Natural killer cell (primary cell): ENCODE measurements around the gene DDB1. TPM values are rescaled to one million over a fixed set of nuclear protein-coding genes. Genes with fewer than 3 reads are reported as not detected.

Experiments
- ATAC-seq, 3 donors: fragments of 150-1000 bp in 2 of 3; fragments of 200-7000 bp in 1 of 3; cut with Tn5 transposase; 1 replicate in 1 of 3; 2 replicates in 2 of 3; pipeline ENCODE4 v1.10.0; 2021; ENCODE audit warnings: mild to moderate bottlenecking in 2 of 3, moderate library complexity in 2 of 3
- DNase-seq, 2 donors: peaks; one replicate each; pipeline versions ENCODE4 v3.0.0 to v3.0.0-alpha.2; 2013 to 2021; ENCODE audit warnings: mixed read lengths in 1 of 2
- H3K27ac ChIP-seq: one replicate; pipeline ENCODE4 v1.5.1; 2013; ENCODE audit warnings: mild to moderate bottlenecking, low read length
- H3K27me3 ChIP-seq: one replicate; pipeline ENCODE4 v1.6.1; 2013; ENCODE audit warnings: low read length; ENCODE audit not compliant: control insufficient read depth, insufficient read depth
- H3K36me3 ChIP-seq: one replicate; pipeline ENCODE4 v1.6.1; 2013; ENCODE audit warnings: low read length; ENCODE audit not compliant: control insufficient read depth, insufficient read depth
- H3K4me1 ChIP-seq: one replicate; pipeline ENCODE4 v1.6.1; 2013; ENCODE audit warnings: low read length; ENCODE audit not compliant: control insufficient read depth, insufficient read depth
- H3K4me3 ChIP-seq: one replicate; pipeline ENCODE4 v1.5.1; 2013; ENCODE audit warnings: low read length
- H3K9me3 ChIP-seq: one replicate; pipeline ENCODE4 v1.6.1; 2013; ENCODE audit warnings: low read length; ENCODE audit not compliant: control insufficient read depth, insufficient read depth
- H3K27ac Mint-ChIP-seq, 2 donors: one replicate each; pipeline ENCODE4 v1.8.0; 2022; ENCODE audit warnings: mild to moderate bottlenecking in 2 of 2, mixed read lengths in 2 of 2, moderate library complexity in 1 of 2
- H3K27me3 Mint-ChIP-seq, 2 donors: one replicate each; pipeline ENCODE4 v1.8.0; 2022; ENCODE audit warnings: low read depth in 2 of 2, mixed read lengths in 2 of 2
- H3K36me3 Mint-ChIP-seq: one replicate; pipeline ENCODE4 v1.8.0; 2022; ENCODE audit warnings: mixed read lengths
- H3K4me1 Mint-ChIP-seq, 2 donors: one replicate each; pipeline ENCODE4 v1.8.0; 2022; ENCODE audit warnings: mixed read lengths in 2 of 2
- H3K4me3 Mint-ChIP-seq: one replicate; pipeline ENCODE4 v1.8.0; 2022; ENCODE audit warnings: mild to moderate bottlenecking, moderate library complexity, mixed read lengths
- H3K9me3 Mint-ChIP-seq, 2 donors: one replicate each; pipeline ENCODE4 v1.8.0; 2022; ENCODE audit warnings: mixed read lengths in 2 of 2
- CTCF ChIP-seq: fragments of 200-600 bp; IDR thresholded peaks from one replicate; pipeline ENCODE4 v1.8.0; 2022; ENCODE audit warnings: antibody characterized with exemption
- WGBS: methylation state at CpG from one replicate; pipeline ENCODE4 v1.1.7; 2013; ENCODE audit warnings: missing lambda C conversion rate; ENCODE audit not compliant: insufficient coverage; 5-methylcytosine and 5-hydroxymethylcytosine counted together
- intact Hi-C: fragments of 100-400 bp; cut with micrococcal nuclease; formaldehyde crosslinking; loops from one replicate; pipeline ENCODE4 v1.14.2; 2022
- total RNA-seq, 4 donors: library from RNA; stranded (reverse); fragments of 120-200 nt in 1 of 4; gene quantifications; one replicate each; pipeline versions ENCODE4 v1.2.3 to v1.2.4, GENCODE V29; 2013 to 2022

DDB1 gene
- total RNA-seq, 3 donors from 2014 or later (not counting 1 experiment from before 2014, with no cell fraction given): 170 to 233 (median 229) TPM

GRCh38 chr11:61264795-61265194 is 68.1 kb downstream of the DDB1 start:
- H3K4me3 Mint-ChIP-seq: no peak overlapping the region
- intact Hi-C loops: no loop called here
- H3K9me3 Mint-ChIP-seq: no peaks in the 10 kb centered on the region
- no peaks in the 10 kb centered on the region for H3K27me3 ChIP-seq
- TF ChIP-seq CTCF: no peak
- no peak overlapping the region for H3K27ac Mint-ChIP-seq
- H3K36me3 Mint-ChIP-seq: no peaks in the 10 kb centered on the region
- H3K4me1 ChIP-seq: no peaks in the 10 kb centered on the region
- no peaks in the 10 kb centered on the region for H3K4me1 Mint-ChIP-seq
- no peak overlapping the region for H3K27ac ChIP-seq
- no peaks in the 10 kb centered on the region for H3K36me3 ChIP-seq
- H3K9me3 ChIP-seq: no peaks in the 10 kb centered on the region
- DNase-seq (no peak), ATAC-seq (no peak)
- WGBS: 94% methylated on average over 14 of the region's 14 CpGs
- peaks cover 0 to 2% of the 10 kb centered on the region in 2 donors for H3K27me3 Mint-ChIP-seq
- H3K4me3 ChIP-seq: no peak overlapping the region

- no peak overlapping the region for H3K27ac ChIP-seq
- H3K36me3 ChIP-seq: no peaks in the 10 kb centered on the region
- H3K9me3 ChIP-seq: no peaks in the 10 kb centered on the region
- DNase-seq (no peak), ATAC-seq (no peak)
- H3K4me3 Mint-ChIP-seq: no peak overlapping the region
- H3K27ac Mint-ChIP-seq: no peak overlapping the region
- no peaks in the 10 kb centered on the region for H3K27me3 ChIP-seq
- WGBS: 96% methylated on average over 5 of the region's 6 CpGs
- H3K4me1 Mint-ChIP-seq: no peaks in the 10 kb centered on the region
- intact Hi-C loops: no loop called here
- H3K4me1 ChIP-seq: no peaks in the 10 kb centered on the region
- peaks cover 0 to 2% of the 10 kb centered on the region in 2 donors for H3K27me3 Mint-ChIP-seq
- no peak overlapping the region for H3K4me3 ChIP-seq
- no peaks in the 10 kb centered on the region for H3K36me3 Mint-ChIP-seq
- no peaks in the 10 kb centered on the region for H3K9me3 Mint-ChIP-seq
- no peak for TF ChIP-seq CTCF
Measured at GRCh38 chr11:61264371-61264770, 68.5 kb downstream of the DDB1 start.

- H3K27ac Mint-ChIP-seq: no peak overlapping the region
- no peaks in the 10 kb centered on the region for H3K4me1 ChIP-seq
- H3K9me3 Mint-ChIP-seq: no peaks in the 10 kb centered on the region
- H3K36me3 Mint-ChIP-seq: no peaks in the 10 kb centered on the region
- H3K27me3 Mint-ChIP-seq: peaks cover 0 to 2% of the 10 kb centered on the region in 2 donors
- H3K4me3 ChIP-seq: no peak overlapping the region
- no peak overlapping the region for H3K27ac ChIP-seq
- ATAC-seq (no peak), DNase-seq (no peak)
- intact Hi-C loops: no loop called here
- H3K9me3 ChIP-seq: no peaks in the 10 kb centered on the region
- H3K4me3 Mint-ChIP-seq: no peak overlapping the region
- no peak for TF ChIP-seq CTCF
- 92% methylated on average over 6 of the region's 6 CpGs for WGBS
- H3K36me3 ChIP-seq: no peaks in the 10 kb centered on the region
- H3K4me1 Mint-ChIP-seq: no peaks in the 10 kb centered on the region
- no peaks in the 10 kb centered on the region for H3K27me3 ChIP-seq
Measured at GRCh38 chr11:61259363-61259762, 73.5 kb downstream of the DDB1 start.

GRCh38 chr11:61258546-61258945 is 74.4 kb downstream of the DDB1 start:
- WGBS: 87% methylated on average over 9 of the region's 9 CpGs
- Histone ChIP-seq H3K27me3 (no peaks in the 10 kb centered on the region), H3K27ac (no peak overlapping the region), H3K9me3 (no peaks in the 10 kb centered on the region), H3K4me1 (no peaks in the 10 kb centered on the region), H3K4me3 (no peak overlapping the region), H3K36me3 (no peaks in the 10 kb centered on the region)
- ATAC-seq: no peak
- no peak for TF ChIP-seq CTCF
- Mint-ChIP-seq H3K27me3 (peaks cover 0 to 2% of the 10 kb centered on the region in 2 donors), H3K36me3 (no peaks in the 10 kb centered on the region), H3K9me3 (no peaks in the 10 kb centered on the region), H3K4me1 (no peaks in the 10 kb centered on the region), H3K27ac (no peak overlapping the region), H3K4me3 (no peak overlapping the region)
- intact Hi-C loops: no loop called here
- no peak for DNase-seq
